ENCODE results near the gene MAP3K5. TPM values are rescaled to one million over a fixed set of nuclear protein-coding genes. Genes with fewer than 3 reads are reported as not detected.
"Not testable (repeated sequence)": the region's sequence is repeated elsewhere in the genome, so short reads cannot be mapped to it uniquely, and the experiment has no call there.

The MAP3K5 gene
- total RNA-seq, 2 donors from 2014 or later: 65.7 to 98.4 TPM

DNA sequence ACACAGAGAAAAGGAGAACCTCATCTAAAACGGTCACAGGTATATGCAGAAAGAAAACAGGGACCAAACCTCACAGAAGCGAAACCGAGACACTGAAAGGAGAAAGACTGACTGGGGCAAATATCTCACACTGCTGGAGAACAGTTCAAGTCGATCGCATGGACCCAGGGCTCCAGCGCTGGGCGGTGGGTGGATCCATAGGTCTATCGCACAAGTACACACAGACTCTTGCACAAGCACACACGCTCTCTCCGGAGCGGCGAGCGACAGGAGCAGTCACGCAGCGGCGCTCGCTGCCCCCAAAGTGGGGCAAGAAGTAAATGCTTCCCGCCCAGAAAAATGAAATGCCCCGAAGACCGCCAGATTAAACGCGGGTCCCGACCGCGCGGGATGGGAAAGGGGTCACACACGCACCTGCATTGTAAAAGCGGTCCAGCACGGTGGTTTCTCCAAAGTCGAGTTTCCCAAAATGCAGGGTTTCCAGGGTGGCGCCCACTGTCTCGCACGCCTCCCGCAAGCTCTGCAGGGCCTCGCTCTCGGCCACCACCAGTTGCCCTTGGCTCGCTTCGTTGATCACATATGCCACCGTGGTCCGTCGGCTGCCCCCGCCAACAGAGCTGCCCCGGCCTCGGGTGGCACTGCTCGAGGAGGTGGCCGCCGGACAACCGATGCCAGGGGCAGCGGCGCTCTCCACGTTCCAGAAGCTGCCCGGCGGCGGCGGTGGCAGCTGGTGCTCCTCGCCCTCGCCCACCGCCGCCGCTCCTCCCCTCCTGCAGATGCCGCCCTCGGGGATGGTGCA lies 782 bp downstream of the MAP3K5 start:
- under 1% methylated on average over 51 of the region's 62 CpGs for WGBS
- no peaks in the 10 kb centered on the region for H3K9me3 ChIP-seq
- peak overlapping the region; percentile 98 to 99 for H3K27ac ChIP-seq
- TF ChIP-seq, protein P1, sequence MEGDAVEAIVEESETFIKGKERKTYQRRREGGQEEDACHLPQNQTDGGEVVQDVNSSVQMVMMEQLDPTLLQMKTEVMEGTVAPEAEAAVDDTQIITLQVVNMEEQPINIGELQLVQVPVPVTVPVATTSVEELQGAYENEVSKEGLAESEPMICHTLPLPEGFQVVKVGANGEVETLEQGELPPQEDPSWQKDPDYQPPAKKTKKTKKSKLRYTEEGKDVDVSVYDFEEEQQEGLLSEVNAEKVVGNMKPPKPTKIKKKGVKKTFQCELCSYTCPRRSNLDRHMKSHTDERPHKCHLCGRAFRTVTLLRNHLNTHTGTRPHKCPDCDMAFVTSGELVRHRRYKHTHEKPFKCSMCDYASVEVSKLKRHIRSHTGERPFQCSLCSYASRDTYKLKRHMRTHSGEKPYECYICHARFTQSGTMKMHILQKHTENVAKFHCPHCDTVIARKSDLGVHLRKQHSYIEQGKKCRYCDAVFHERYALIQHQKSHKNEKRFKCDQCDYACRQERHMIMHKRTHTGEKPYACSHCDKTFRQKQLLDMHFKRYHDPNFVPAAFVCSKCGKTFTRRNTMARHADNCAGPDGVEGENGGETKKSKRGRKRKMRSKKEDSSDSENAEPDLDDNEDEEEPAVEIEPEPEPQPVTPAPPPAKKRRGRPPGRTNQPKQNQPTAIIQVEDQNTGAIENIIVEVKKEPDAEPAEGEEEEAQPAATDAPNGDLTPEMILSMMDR (IDR thresholded peaks at IDR 0.05): no peak
- TF ChIP-seq POLR2AphosphoS5 (IDR thresholded peaks at IDR 0.05) (peak; percentile 22), POLR2A (IDR thresholded peaks at IDR 0.05) (peak; percentile 48)
- no peaks in the 10 kb centered on the region for H3K27me3 ChIP-seq (replicated peaks; ENCODE audit: insufficient read depth)
- peak overlapping the region; percentile 95 to 97 for H3K4me3 ChIP-seq
- H3K36me3 ChIP-seq: no peaks in the 10 kb centered on the region
- DNase-seq (ENCODE audit: low spot score): peak; percentile 73
- intact Hi-C loops (cut with DNase I): loop anchor here (1.0 to 5.0 kb wide), 3 partner anchors 54 to 209 kb away; no protein-coding TSS in a partner anchor
- peaks cover 5% of the 10 kb centered on the region for H3K4me1 ChIP-seq (replicated peaks)

DNA sequence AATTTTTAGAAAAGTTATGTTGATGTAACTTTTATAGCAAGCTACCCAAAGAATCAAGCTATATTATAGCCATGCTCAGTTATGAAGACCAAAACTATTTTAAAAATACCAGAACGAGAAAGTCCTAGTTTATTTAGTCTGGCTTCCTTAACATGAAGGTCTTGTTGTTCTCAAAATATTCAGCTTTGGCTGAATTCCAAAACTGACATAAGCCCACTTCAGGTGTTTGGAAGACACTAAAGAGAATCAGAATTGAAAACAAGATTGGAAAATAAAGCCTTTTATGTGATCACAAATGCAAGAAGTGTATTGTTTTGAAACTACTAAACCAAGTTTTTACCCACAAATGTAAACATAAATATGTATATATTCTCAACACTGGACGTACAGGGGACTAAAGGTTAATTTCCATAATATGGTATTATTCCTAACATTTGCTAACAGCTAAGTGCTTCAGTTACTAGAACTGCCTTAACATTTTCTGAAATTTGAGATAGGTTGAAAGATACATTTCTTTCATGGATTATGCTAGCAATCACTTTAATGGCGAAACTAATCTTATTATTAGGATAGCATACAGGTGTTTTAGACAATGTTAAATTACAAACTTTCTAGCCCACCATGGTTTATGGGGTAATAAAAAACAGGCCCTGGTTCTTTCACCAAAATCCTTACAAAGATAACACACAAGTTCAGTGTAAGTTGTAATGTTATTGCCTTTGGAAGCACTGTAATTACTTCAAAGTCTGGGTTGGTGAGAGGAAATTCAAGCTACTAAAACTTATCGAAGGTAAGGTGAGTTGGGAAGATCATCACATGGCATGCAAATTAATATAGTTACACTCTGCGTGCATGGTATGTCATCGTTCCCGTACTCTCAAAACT lies 1.6 kb downstream of the MAP3K5 start:
- intact Hi-C loops (cut with DNase I): loop anchor here (5.0 kb wide), 2 partner anchors 53 to 208 kb away; no protein-coding TSS in a partner anchor
- 11% methylated on average over 7 of the region's 7 CpGs for WGBS
- H3K36me3 ChIP-seq: no peaks in the 10 kb centered on the region
- H3K4me1 ChIP-seq (replicated peaks): peaks cover 5% of the 10 kb centered on the region
- TF ChIP-seq POLR2A (IDR thresholded peaks at IDR 0.05) (no peak), POLR2AphosphoS5 (IDR thresholded peaks at IDR 0.05) (no peak)
- TF ChIP-seq, protein P1 (IDR thresholded peaks at IDR 0.05): no peak
- DNase-seq (ENCODE audit: low spot score): no peak
- peak overlapping the region; percentile 98 to 99 for H3K27ac ChIP-seq
- no peaks in the 10 kb centered on the region for H3K27me3 ChIP-seq (replicated peaks; ENCODE audit: insufficient read depth)
- H3K4me3 ChIP-seq: peak overlapping the region; percentile 95 to 97
- H3K9me3 ChIP-seq: no peaks in the 10 kb centered on the region

DNA sequence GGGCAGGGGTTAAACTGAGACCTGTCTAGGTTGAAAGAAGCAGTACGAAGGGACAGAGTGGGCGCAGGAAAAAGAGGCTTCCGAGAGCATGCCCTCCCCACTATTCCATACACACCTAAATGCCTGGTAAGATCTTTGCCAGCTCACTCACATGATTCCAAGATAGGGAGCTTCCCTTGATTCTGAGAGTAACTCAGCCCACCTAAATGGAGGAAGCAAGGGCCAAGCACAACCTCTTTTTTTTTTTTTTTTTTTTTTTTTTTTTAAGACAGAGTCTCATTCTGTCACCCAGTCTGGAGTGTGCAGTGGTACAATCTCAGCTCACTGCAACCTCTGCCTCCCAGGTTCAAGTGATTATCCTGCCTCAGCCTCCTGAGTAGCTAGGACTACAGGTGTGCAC lies 2.8 kb downstream of the MAP3K5 start:
- H3K27ac ChIP-seq: peak overlapping the region; percentile 98 to 99
- 72% methylated on average over 3 of the region's 3 CpGs for WGBS
- H3K4me1 ChIP-seq (replicated peaks): not testable (repeated sequence)

DNA sequence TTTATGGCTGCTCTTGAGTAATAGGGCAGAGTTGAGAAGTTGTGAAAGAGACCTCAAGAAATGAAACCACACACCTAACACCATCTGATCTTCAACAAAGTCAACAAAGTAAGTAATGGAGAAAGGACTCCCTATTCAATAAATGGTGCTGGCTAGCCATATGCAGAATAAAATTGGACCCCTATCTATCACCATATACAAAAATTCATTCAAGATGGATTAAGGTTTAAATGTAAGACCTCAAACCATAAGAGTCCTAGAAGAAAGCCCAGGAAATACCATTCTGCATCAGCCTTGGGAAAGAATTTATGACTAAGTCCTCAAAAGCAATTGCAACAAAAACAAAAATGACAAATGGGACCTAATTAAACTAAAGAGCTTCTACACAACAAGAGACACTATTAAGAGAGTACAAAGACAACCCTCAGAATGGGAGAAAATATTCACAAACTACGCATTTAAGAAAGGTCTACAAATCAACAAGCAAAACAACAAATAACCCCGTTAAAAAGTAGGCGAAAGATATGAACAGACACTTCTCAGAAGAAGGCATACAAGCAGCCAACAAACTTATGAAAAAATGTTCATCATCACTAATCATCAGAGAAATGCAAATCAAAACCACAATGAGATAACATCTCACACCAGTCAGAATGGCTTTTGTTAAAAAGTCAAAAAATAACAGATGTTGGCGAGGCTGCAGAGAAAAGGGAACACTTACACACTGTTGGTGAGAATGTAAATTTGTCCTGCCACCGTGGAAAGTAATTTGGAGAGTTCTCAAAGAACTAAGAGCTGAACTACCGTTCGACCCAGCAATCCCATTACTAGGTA lies 4.0 kb downstream of the MAP3K5 start:
- intact Hi-C loops (cut with DNase I): no loop called here
- 66% methylated on average over 7 of the region's 7 CpGs for WGBS
- Histone ChIP-seq H3K27ac (no peak overlapping the region), H3K27me3 (replicated peaks; ENCODE audit: insufficient read depth) (no peaks in the 10 kb centered on the region), H3K4me3 (peak overlapping the region in 1 of 2 donors; percentile 95), H3K36me3 (no peaks in the 10 kb centered on the region), H3K9me3 (no peaks in the 10 kb centered on the region), H3K4me1 (replicated peaks) (peaks cover 2% of the 10 kb centered on the region)
- no peak for DNase-seq (ENCODE audit: low spot score)
- TF ChIP-seq, protein P1 (IDR thresholded peaks at IDR 0.05): no peak
- TF ChIP-seq POLR2A (IDR thresholded peaks at IDR 0.05) (no peak), POLR2AphosphoS5 (IDR thresholded peaks at IDR 0.05) (no peak)

More for the DNA sequence above, 2.8 kb downstream of the MAP3K5 start:
- DNase-seq (ENCODE audit: low spot score); H3K9me3 ChIP-seq; intact Hi-C loops (cut with DNase I); H3K36me3 ChIP-seq; H3K27me3 ChIP-seq (replicated peaks; ENCODE audit: insufficient read depth): not testable (repeated sequence)
- H3K4me3 ChIP-seq: peak overlapping the region; percentile 95 to 97

DNA sequence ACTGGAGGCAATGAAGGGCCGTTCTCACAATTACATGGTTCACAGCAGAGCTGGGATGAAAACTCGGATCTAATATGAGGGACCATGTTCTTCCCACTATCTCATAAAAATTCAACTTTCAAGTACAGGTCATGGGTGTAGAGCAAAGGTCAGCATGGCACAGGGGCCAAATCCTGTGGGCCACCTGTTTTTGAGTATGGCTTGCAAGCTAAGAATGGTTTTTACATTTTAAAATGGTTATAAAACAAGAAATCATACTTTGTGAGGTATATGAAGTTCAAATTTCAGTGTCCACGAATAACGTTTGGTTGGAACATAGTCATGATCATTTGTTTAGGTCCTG lies 4.6 kb downstream of the MAP3K5 start:
- Histone ChIP-seq H3K27me3 (replicated peaks; ENCODE audit: insufficient read depth) (no peaks in the 10 kb centered on the region), H3K4me3 (no peak overlapping the region), H3K36me3 (no peaks in the 10 kb centered on the region), H3K9me3 (no peaks in the 10 kb centered on the region), H3K27ac (no peak overlapping the region), H3K4me1 (replicated peaks) (no peaks in the 10 kb centered on the region)
- intact Hi-C loops (cut with DNase I): no loop called here
- no peak for DNase-seq (ENCODE audit: low spot score)
- WGBS: 63% methylated on average over 4 of the region's 4 CpGs
- TF ChIP-seq, protein P1 (IDR thresholded peaks at IDR 0.05): no peak
- TF ChIP-seq POLR2A (IDR thresholded peaks at IDR 0.05) (no peak), POLR2AphosphoS5 (IDR thresholded peaks at IDR 0.05) (no peak)
